HG03460 (cell line): ENCODE measurements around the gene TRIM40.

Source experiments
- ATAC-seq: cut with Tn5 transposase; IDR thresholded peaks from one replicate; pipeline ENCODE4 v1.9.1; 2021; ENCODE audit not compliant: unreplicated experiment

The TRIM40 gene

GRCh38 chr6:30195951-30196350 lies 60.0 kb downstream of the TRIM40 start:
- no peak for ATAC-seq

- ATAC-seq = no peak
Measured at GRCh38 chr6:30196376-30196775, 60.4 kb downstream of the TRIM40 start.
